ENCODE data around the gene AUTS2.

The AUTS2 gene

GRCh38 chr7:70772891-70773290 lies 1174.6 kb downstream of the AUTS2 start:
- H3K4me3 ChIP-seq (ENCODE audit: low read depth, low read length): no peak overlapping the region
- no peak for TF ChIP-seq CTCF (IDR thresholded peaks at IDR 0.05; ENCODE audit: low read depth, low read length, missing control alignments)
- DNase-seq (ENCODE audit: low read depth): no peak

- no peak for TF ChIP-seq CTCF (IDR thresholded peaks at IDR 0.05; ENCODE audit: low read depth, low read length, missing control alignments)
- no peak for DNase-seq (ENCODE audit: low read depth)
- no peak overlapping the region for H3K4me3 ChIP-seq (ENCODE audit: low read depth, low read length)
These were observed 1175.1 kb downstream of the AUTS2 start for GRCh38 chr7:70773406-70773805.

GRCh38 chr7:70774950-70775527 lies 1176.8 kb downstream of the AUTS2 start:
- no peak overlapping the region for H3K4me3 ChIP-seq (ENCODE audit: low read depth, low read length)
- no peak for DNase-seq (ENCODE audit: low read depth)
- no peak for TF ChIP-seq CTCF (IDR thresholded peaks at IDR 0.05; ENCODE audit: low read depth, low read length, missing control alignments)

- DNase-seq (ENCODE audit: low read depth): peak; percentile 59
- peak; percentile 62 for TF ChIP-seq CTCF (IDR thresholded peaks at IDR 0.05; ENCODE audit: low read depth, low read length, missing control alignments)
- no peak overlapping the region for H3K4me3 ChIP-seq (ENCODE audit: low read depth, low read length)
These were observed 1177.4 kb downstream of the AUTS2 start for GRCh38 chr7:70775570-70776156.

- no peak for TF ChIP-seq CTCF (IDR thresholded peaks at IDR 0.05; ENCODE audit: low read depth, low read length, missing control alignments)
- DNase-seq (ENCODE audit: low read depth): no peak
These were observed 1178.4 kb downstream of the AUTS2 start for GRCh38 chr7:70776627-70777101.

GRCh38 chr7:70777251-70777650 lies 1179.0 kb downstream of the AUTS2 start:
- H3K4me3 ChIP-seq (ENCODE audit: low read depth, low read length): no peak overlapping the region
- no peak for DNase-seq (ENCODE audit: low read depth)
- TF ChIP-seq CTCF (IDR thresholded peaks at IDR 0.05; ENCODE audit: low read depth, low read length, missing control alignments): no peak

More at GRCh38 chr7:70776627-70777101, 1178.4 kb downstream of the AUTS2 start:
- no peak overlapping the region for H3K4me3 ChIP-seq (ENCODE audit: low read depth, low read length)

GRCh38 chr7:70778585-70778984 lies 1180.3 kb downstream of the AUTS2 start:
- H3K4me3 ChIP-seq (ENCODE audit: low read depth, low read length): no peak overlapping the region
- no peak for TF ChIP-seq CTCF (IDR thresholded peaks at IDR 0.05; ENCODE audit: low read depth, low read length, missing control alignments)
- DNase-seq (ENCODE audit: low read depth): no peak

Data from GM12864 (cell line).